Caco-2 (cell line): Measurements from ENCODE around the gene IFT20. TPM values are rescaled to one million over a fixed set of nuclear protein-coding genes. Genes with fewer than 3 reads are reported as not detected.

Experiments used
- BruUV-seq: library from RNA; stranded (reverse); fragments of 400-500 nt; replicated peaks from 2 replicates; lab custom pipeline; 2021; lab: Mats Ljungman, UMichigan
- CTCF ChIA-PET: fragments of 300-600 bp; sonication (Branson Sonifier 250); formaldehyde crosslinking; loops from one replicate; lab custom pipeline; 2022; ENCODE audit warnings: antibody characterized with exemption; lab: Charles Lee
- POLR2A ChIA-PET: fragments of 300-600 bp; sonication (Branson Sonifier 250); formaldehyde crosslinking; loops from one replicate; lab custom pipeline; 2022; ENCODE audit warnings: antibody characterized with exemption; lab: Charles Lee
- DNase-seq, 2 experiments: peaks; one replicate each; pipeline versions ENCODE4 v3.0.0 to v3.0.0-alpha.2; 2020 to 2022
- H3K27me3 ChIP-seq: replicated peaks from 2 replicates; pipeline ENCODE4 v1.6.0; 2011; ENCODE audit warnings: low read length; ENCODE audit not compliant: control insufficient read depth, insufficient read depth
- H3K36me3 ChIP-seq: 2 replicates; pipeline ENCODE4 v1.5.1; 2011; ENCODE audit warnings: low read length; ENCODE audit not compliant: control insufficient read depth, insufficient read depth
- H3K4me1 ChIP-seq: fragments of 250-450 bp; sonication (Bioruptor Pico); 2 replicates; pipeline ENCODE4 v1.5.1; 2020; ENCODE audit warnings: mild to moderate bottlenecking
- H3K4me3 ChIP-seq: 2 replicates; pipeline ENCODE4 v1.5.1; 2011; ENCODE audit warnings: low read depth, mild to moderate bottlenecking, control low read depth, low read length
- H3K9me3 ChIP-seq: fragments of 250-450 bp; sonication (Bioruptor Pico); 2 replicates; pipeline ENCODE4 v1.5.1; 2020; ENCODE audit warnings: mild to moderate bottlenecking, moderate library complexity
- H3K27ac Mint-ChIP-seq: one replicate; pipeline ENCODE4 v1.8.0; 2022; ENCODE audit warnings: mixed read lengths; ENCODE audit not compliant: unreplicated experiment
- H3K27me3 Mint-ChIP-seq: one replicate; pipeline ENCODE4 v1.8.0; 2022; ENCODE audit warnings: mixed read lengths; ENCODE audit not compliant: insufficient read depth, unreplicated experiment
- H3K36me3 Mint-ChIP-seq: one replicate; pipeline ENCODE4 v1.8.0; 2022; ENCODE audit warnings: mild to moderate bottlenecking, mixed read lengths; ENCODE audit not compliant: insufficient read depth, unreplicated experiment
- H3K4me1 Mint-ChIP-seq: one replicate; pipeline ENCODE4 v1.8.0; 2022; ENCODE audit warnings: low read depth, mixed read lengths; ENCODE audit not compliant: unreplicated experiment
- H3K4me3 Mint-ChIP-seq: one replicate; pipeline ENCODE4 v1.8.0; 2022; ENCODE audit warnings: mild to moderate bottlenecking, moderate library complexity, mixed read lengths; ENCODE audit not compliant: unreplicated experiment
- H3K9me3 Mint-ChIP-seq: one replicate; pipeline ENCODE4 v1.8.0; 2022; ENCODE audit warnings: mixed read lengths; ENCODE audit not compliant: unreplicated experiment
- CTCF ChIP-seq, 2 experiments: fragments of 200-600 bp in 1 of 2; IDR thresholded peaks; 1 replicate in 1 of 2; 2 replicates in 1 of 2; pipeline versions ENCODE4 v1.5.1 to v1.8.0; 2011 to 2022; ENCODE audit warnings: antibody characterized with exemption in 1 of 2, control low read depth in 1 of 2, inconsistent platforms in 1 of 2, low read depth in 1 of 2, low read length in 1 of 2, mild to moderate bottlenecking in 1 of 2, moderate library complexity in 1 of 2; ENCODE audit not compliant: insufficient read depth in 1 of 2, severe bottlenecking in 1 of 2, unreplicated experiment in 1 of 2
- intact Hi-C: fragments of 100-400 bp; cut with micrococcal nuclease; formaldehyde crosslinking; loops from one replicate; pipeline ENCODE4 v1.10.0; 2022; ENCODE audit not compliant: unreplicated experiment
- total RNA-seq: library from RNA; stranded (reverse); gene quantifications from 2 replicates; pipeline ENCODE4 v1.2.3, GENCODE V29; 2022

The IFT20 gene
- total RNA-seq, 1 experiment from 2014 or later = 89.9 TPM

GRCh38 chr17:28367641-28368305 lies 32.5 kb upstream of the IFT20 start:
- ChIA-PET CTCF (interaction anchor here (0.5 to 6.0 kb wide), 13 partner anchors 10 to 166 kb away, joined by 3 to 45 read pairs (median 5); partner anchors contain the start of genes IFT20, POLDIP2 and TNFAIP1), POLR2A (interaction anchor here (0.9 to 4.7 kb wide), 8 partner anchors 10 to 140 kb away, joined by 3 to 87 read pairs (median 8); partner anchors contain the start of genes IFT20, POLDIP2 and TNFAIP1)
- Mint-ChIP-seq H3K4me3 (peak overlapping the region; percentile 75), H3K4me1 (peaks cover 45% of the 10 kb centered on the region), H3K9me3 (no peaks in the 10 kb centered on the region), H3K27me3 (no peaks in the 10 kb centered on the region), H3K36me3 (peaks cover 63% of the 10 kb centered on the region), H3K27ac (peak overlapping the region; percentile 88)
- Histone ChIP-seq H3K36me3 (peaks cover 17% of the 10 kb centered on the region), H3K4me3 (no peak overlapping the region), H3K4me1 (peaks cover 46% of the 10 kb centered on the region), H3K9me3 (no peaks in the 10 kb centered on the region), H3K27me3 (no peaks in the 10 kb centered on the region)
- intact Hi-C loops = loop anchor here (1.0 to 10.0 kb wide), 3 partner anchors 9 to 177 kb away; partner anchors contain the start of gene SLC46A1
- DNase-seq = no peak
- TF ChIP-seq CTCF (IDR thresholded peaks at IDR 0.05; ENCODE audit: insufficient read depth in 1 of 2, low read depth in 1 of 2, low read length in 1 of 2, severe bottlenecking in 1 of 2, unreplicated experiment in 1 of 2) = peak in 1 of 2 experiments; percentile 7
- no TSS peak for BruUV-seq

- Mint-ChIP-seq H3K9me3 (no peaks in the 10 kb centered on the region), H3K27ac (peak overlapping the region; percentile 88), H3K27me3 (no peaks in the 10 kb centered on the region), H3K36me3 (peaks cover 66% of the 10 kb centered on the region), H3K4me1 (peaks cover 42% of the 10 kb centered on the region), H3K4me3 (no peak overlapping the region)
- no peaks in the 10 kb centered on the region for H3K9me3 ChIP-seq
- peaks cover 17% of the 10 kb centered on the region for H3K36me3 ChIP-seq
- ChIA-PET CTCF (interaction anchor here (1.0 to 6.0 kb wide), 8 partner anchors 9 to 106 kb away, joined by 3 to 45 read pairs (median 4); partner anchors contain the start of genes IFT20, POLDIP2 and TNFAIP1), POLR2A (interaction anchor here (0.6 to 3.2 kb wide), 4 partner anchors 9 to 205 kb away, joined by 3 to 44 read pairs (median 8); partner anchors contain the start of genes IFT20, PIGS, POLDIP2 and TNFAIP1)
- H3K4me1 ChIP-seq = peaks cover 42% of the 10 kb centered on the region
- H3K27me3 ChIP-seq = no peaks in the 10 kb centered on the region
- peak; percentile 10 to 31 for TF ChIP-seq CTCF (IDR thresholded peaks at IDR 0.05; ENCODE audit: insufficient read depth in 1 of 2, low read depth in 1 of 2, low read length in 1 of 2, severe bottlenecking in 1 of 2, unreplicated experiment in 1 of 2)
- H3K4me3 ChIP-seq = no peak overlapping the region
- no TSS peak for BruUV-seq
- intact Hi-C loops = loop anchor here (10.0 kb wide), 1 partner anchor 178 kb away; no protein-coding TSS in a partner anchor
- peak in 1 of 2 experiments; percentile 46 for DNase-seq
These were observed 31.3 kb upstream of the IFT20 start for GRCh38 chr17:28366605-28367004.

GRCh38 chr17:28365487-28365886 lies 30.2 kb upstream of the IFT20 start:
- no peaks in the 10 kb centered on the region for H3K27me3 ChIP-seq
- Mint-ChIP-seq H3K4me3 (no peak overlapping the region), H3K36me3 (peaks cover 71% of the 10 kb centered on the region), H3K27ac (no peak overlapping the region), H3K4me1 (peaks cover 34% of the 10 kb centered on the region), H3K27me3 (no peaks in the 10 kb centered on the region), H3K9me3 (no peaks in the 10 kb centered on the region)
- peaks cover 35% of the 10 kb centered on the region for H3K4me1 ChIP-seq
- BruUV-seq = no TSS peak
- no peak for TF ChIP-seq CTCF (IDR thresholded peaks at IDR 0.05; ENCODE audit: insufficient read depth in 1 of 2, low read depth in 1 of 2, low read length in 1 of 2, severe bottlenecking in 1 of 2, unreplicated experiment in 1 of 2)
- no peak for DNase-seq
- H3K4me3 ChIP-seq = no peak overlapping the region
- ChIA-PET CTCF (interaction anchor here (6.0 kb wide), 1 partner anchor 8 kb away, joined by 45 read pairs; the partner anchor contains the start of gene POLDIP2), POLR2A (interaction anchor here (2.3 to 3.2 kb wide), 2 partner anchors 8 to 30 kb away, joined by 12 to 44 read pairs; partner anchors contain the start of genes IFT20, POLDIP2 and TNFAIP1)
- intact Hi-C loops = loop anchor here (10.0 kb wide), 1 partner anchor 179 kb away; no protein-coding TSS in a partner anchor
- H3K36me3 ChIP-seq = peaks cover 23% of the 10 kb centered on the region
- no peaks in the 10 kb centered on the region for H3K9me3 ChIP-seq
